ENCODE results near the gene GATA6.
A peak's percentile ranks its signal among the peaks of the same experiment; 100 is the strongest.

GATA6 gene

DNA sequence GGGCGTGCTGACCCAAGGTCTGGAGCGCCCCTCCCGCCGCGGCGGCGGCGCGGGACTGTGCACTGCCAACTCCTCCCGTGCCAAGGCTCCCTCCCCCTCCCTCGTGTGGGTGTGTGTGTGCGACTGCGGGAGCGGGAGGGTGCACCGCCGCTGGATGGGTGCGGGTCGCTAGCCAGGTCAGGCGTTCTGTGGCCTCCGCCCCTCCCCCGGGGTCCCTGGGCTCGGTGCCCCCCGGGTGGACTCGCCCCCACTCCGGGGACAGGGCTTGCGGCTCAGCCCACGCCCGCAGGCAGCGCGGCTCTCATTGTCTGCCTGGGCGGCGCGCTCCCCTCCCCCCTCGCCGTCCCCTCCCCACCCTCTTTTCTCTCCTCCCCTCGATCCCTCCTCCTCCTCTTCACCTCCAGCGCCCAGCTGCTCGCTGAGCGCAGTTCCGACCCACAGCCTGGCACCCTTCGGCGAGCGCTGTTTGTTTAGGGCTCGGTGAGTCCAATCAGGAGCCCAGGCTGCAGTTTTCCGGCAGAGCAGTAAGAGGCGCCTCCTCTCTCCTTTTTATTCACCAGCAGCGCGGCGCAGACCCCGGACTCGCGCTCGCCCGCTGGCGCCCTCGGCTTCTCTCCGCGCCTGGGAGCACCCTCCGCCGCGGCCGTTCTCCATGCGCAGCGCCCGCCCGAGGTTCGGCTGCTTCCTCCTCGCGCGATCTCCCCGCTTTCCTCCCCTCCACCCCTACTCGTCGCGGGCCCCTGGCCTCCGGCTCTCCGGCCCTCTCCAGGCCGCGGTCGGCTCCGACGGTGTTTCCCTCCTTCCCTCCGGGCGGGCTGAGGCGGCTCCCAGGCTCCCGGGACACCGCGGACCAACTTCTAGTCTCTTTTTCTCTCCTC, at the start of gene GATA6:
GATA6 (plus strand) TSS at position 579 of the 878 bp plus-strand sequence. CDS start 1,556 bp downstream, outside the sequence.
- TF ChIP-seq, protein P1, sequence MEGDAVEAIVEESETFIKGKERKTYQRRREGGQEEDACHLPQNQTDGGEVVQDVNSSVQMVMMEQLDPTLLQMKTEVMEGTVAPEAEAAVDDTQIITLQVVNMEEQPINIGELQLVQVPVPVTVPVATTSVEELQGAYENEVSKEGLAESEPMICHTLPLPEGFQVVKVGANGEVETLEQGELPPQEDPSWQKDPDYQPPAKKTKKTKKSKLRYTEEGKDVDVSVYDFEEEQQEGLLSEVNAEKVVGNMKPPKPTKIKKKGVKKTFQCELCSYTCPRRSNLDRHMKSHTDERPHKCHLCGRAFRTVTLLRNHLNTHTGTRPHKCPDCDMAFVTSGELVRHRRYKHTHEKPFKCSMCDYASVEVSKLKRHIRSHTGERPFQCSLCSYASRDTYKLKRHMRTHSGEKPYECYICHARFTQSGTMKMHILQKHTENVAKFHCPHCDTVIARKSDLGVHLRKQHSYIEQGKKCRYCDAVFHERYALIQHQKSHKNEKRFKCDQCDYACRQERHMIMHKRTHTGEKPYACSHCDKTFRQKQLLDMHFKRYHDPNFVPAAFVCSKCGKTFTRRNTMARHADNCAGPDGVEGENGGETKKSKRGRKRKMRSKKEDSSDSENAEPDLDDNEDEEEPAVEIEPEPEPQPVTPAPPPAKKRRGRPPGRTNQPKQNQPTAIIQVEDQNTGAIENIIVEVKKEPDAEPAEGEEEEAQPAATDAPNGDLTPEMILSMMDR (IDR thresholded peaks at IDR 0.05; ENCODE audit: low read depth, low read length, missing control alignments), result peak; percentile 57
- DNase-seq (ENCODE audit: low read depth), result peak; percentile 73
- H3K4me3 ChIP-seq (ENCODE audit: low read depth, low read length), result peak within 1 kb of the TSS; percentile 80
- in situ Hi-C loops (cut with HindIII; ENCODE audit: low sequenced_read_pairs), result no loop called here

GRCh38 chr18:22124970-22125369, 44.4 kb upstream of the GATA6 start:
- H3K4me3 ChIP-seq (ENCODE audit: low read depth, low read length), result no peak overlapping the region
- in situ Hi-C loops (cut with HindIII; ENCODE audit: low sequenced_read_pairs), result no loop called here
- TF ChIP-seq, protein P1 (IDR thresholded peaks at IDR 0.05; ENCODE audit: low read depth, low read length, missing control alignments), result no peak
- no peak for DNase-seq (ENCODE audit: low read depth)

DNA sequence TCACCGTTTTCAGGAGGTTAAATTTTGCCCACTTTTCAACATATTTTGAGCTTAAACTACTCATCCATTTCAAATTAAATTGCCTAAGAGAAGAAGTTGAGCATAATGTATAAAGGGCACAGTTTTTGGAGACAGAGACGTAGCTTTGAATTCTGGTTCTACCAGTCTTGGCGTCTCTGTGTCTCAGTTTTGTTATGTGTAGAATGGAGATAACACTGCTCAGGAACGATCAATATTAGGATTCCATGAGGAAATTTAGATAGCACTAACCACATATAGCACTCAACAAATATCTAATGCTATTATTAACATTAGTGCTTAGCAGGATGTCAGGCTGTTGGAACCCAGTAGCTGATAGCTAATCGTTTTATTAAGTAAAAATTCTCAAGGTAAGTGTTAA, 40.4 kb upstream of the GATA6 start:
- no peak for DNase-seq (ENCODE audit: low read depth)
- in situ Hi-C loops (cut with HindIII; ENCODE audit: low sequenced_read_pairs), result no loop called here
- TF ChIP-seq, protein P1 (IDR thresholded peaks at IDR 0.05; ENCODE audit: low read depth, low read length, missing control alignments), result no peak
- no peak overlapping the region for H3K4me3 ChIP-seq (ENCODE audit: low read depth, low read length)

- TF ChIP-seq, protein P1 (IDR thresholded peaks at IDR 0.05; ENCODE audit: low read depth, low read length, missing control alignments), result no peak
- H3K4me3 ChIP-seq (ENCODE audit: low read depth, low read length), result no peak overlapping the region
- no peak for DNase-seq (ENCODE audit: low read depth)
- in situ Hi-C loops (cut with HindIII; ENCODE audit: low sequenced_read_pairs), result no loop called here
These were observed 39.6 kb upstream of the GATA6 start for GRCh38 chr18:22129778-22130177.

- in situ Hi-C loops (cut with HindIII; ENCODE audit: low sequenced_read_pairs), result no loop called here
- no peak overlapping the region for H3K4me3 ChIP-seq (ENCODE audit: low read depth, low read length)
- no peak for DNase-seq (ENCODE audit: low read depth)
- TF ChIP-seq, protein P1 (IDR thresholded peaks at IDR 0.05; ENCODE audit: low read depth, low read length, missing control alignments), result no peak
These were observed 37.1 kb upstream of the GATA6 start for GRCh38 chr18:22132258-22132657.

DNA sequence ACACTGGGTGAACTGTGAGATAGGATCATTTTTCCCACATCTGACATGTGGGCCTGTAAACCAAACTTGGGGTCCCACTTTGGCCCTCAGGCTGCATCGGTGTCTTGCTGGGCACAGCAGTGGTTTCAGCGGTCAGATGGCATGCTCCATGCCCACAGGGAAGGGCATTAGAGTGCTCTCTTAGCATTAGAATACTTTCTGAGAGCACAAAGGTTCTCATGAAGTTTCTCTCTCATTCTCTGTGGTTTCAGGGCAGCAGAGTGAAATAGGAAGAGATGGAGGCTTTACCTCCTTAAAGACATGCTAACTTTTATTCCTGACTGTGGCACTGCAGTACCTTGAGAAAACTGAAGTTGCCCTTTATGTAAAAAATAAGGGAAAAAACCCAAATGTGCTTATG, 36.6 kb upstream of the GATA6 start:
- DNase-seq (ENCODE audit: low read depth), result no peak
- no peak overlapping the region for H3K4me3 ChIP-seq (ENCODE audit: low read depth, low read length)
- TF ChIP-seq, protein P1 (IDR thresholded peaks at IDR 0.05; ENCODE audit: low read depth, low read length, missing control alignments), result no peak
- in situ Hi-C loops (cut with HindIII; ENCODE audit: low sequenced_read_pairs), result no loop called here

Data from astrocyte of the cerebellum (primary cell).